ENCODE measurements around the gene ZBTB18.

DNA sequence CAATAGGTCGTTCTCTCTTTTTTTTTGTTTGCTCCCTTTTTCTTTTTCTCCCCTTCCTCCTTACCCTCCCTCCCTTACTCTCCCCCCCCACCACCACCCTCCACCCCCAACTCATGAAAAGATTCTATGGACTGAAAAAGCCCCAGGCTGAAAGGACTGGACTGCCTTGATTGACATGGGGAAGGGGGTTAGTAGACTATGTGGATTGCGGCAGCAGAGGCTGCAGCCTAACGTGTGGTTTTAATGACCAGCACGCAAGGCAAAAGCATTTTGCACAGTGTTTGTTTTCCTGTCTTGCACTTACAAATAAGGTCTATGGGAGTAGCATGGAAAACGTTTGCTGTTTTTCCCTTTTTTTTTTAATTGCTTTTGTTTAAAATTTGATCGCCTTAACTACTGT is 5.5 kb downstream of the ZBTB18 start:
- TF ChIP-seq POLR2AphosphoS5 (IDR thresholded peaks at IDR 0.05; ENCODE audit: low read depth, low read length) (no peak), POLR2A (IDR thresholded peaks at IDR 0.05; ENCODE audit: low read depth, low read length) (no peak), TAF1 (IDR thresholded peaks at IDR 0.05; ENCODE audit: borderline replicate concordance, low read depth, low read length) (no peak)

Data from GM12892 (cell line).